AG04450 (cell line): ENCODE measurements around the gene EBF3. TPM values are rescaled to one million over a fixed set of nuclear protein-coding genes. Genes with fewer than 3 reads are reported as not detected.

Experiments
- CTCF ChIA-PET: fragments of 300-600, 350-600 bp; formaldehyde crosslinking; extraction: SDS; loops from one replicate; lab custom pipeline; 2022; ENCODE audit warnings: antibody characterized with exemption, inconsistent platforms; lab: Charles Lee
- POLR2A ChIA-PET: fragments of 350-600 bp; formaldehyde crosslinking; extraction: SDS; loops from one replicate; lab custom pipeline; 2021; ENCODE audit warnings: antibody characterized with exemption, inconsistent platforms; lab: Yijun Ruan, JAX
- DNase-seq: peaks from one replicate; pipeline ENCODE4 v3.0.0-alpha.2; 2011; ENCODE audit warnings: low read depth, low spot score
- H3K27ac ChIP-seq: one replicate; pipeline ENCODE4 v1.5.1; 2012; ENCODE audit warnings: low read depth, low read length, control low read depth
- H3K27me3 ChIP-seq: one replicate; pipeline ENCODE4 v1.6.0; 2012; ENCODE audit warnings: low read length; ENCODE audit not compliant: control insufficient read depth, insufficient read depth
- H3K4me3 ChIP-seq: 2 replicates; pipeline ENCODE4 v1.5.1; 2011; ENCODE audit warnings: mild to moderate bottlenecking, low read depth, low read length, control low read depth
- H3K9me3 ChIP-seq: 2 replicates; pipeline ENCODE4 v1.5.1; 2012; ENCODE audit warnings: low read length; ENCODE audit not compliant: control insufficient read depth, insufficient read depth
- polyA plus RNA-seq: library from polyadenylated mRNA; depleted of rRNA; stranded (reverse); fragments of >200 nt; gene quantifications from 2 replicates; pipeline ENCODE4 v1.2.3, GENCODE V29; 2011
- TF ChIP-seq, protein P1 (sequence below): IDR thresholded peaks from 2 replicates; pipeline ENCODE4 v1.5.1; 2011; ENCODE audit warnings: low read depth, low read length, control low read depth, inconsistent platforms

EBF3 gene
- polyA plus RNA-seq, 1 experiment, result 0.01 TPM

DNA sequence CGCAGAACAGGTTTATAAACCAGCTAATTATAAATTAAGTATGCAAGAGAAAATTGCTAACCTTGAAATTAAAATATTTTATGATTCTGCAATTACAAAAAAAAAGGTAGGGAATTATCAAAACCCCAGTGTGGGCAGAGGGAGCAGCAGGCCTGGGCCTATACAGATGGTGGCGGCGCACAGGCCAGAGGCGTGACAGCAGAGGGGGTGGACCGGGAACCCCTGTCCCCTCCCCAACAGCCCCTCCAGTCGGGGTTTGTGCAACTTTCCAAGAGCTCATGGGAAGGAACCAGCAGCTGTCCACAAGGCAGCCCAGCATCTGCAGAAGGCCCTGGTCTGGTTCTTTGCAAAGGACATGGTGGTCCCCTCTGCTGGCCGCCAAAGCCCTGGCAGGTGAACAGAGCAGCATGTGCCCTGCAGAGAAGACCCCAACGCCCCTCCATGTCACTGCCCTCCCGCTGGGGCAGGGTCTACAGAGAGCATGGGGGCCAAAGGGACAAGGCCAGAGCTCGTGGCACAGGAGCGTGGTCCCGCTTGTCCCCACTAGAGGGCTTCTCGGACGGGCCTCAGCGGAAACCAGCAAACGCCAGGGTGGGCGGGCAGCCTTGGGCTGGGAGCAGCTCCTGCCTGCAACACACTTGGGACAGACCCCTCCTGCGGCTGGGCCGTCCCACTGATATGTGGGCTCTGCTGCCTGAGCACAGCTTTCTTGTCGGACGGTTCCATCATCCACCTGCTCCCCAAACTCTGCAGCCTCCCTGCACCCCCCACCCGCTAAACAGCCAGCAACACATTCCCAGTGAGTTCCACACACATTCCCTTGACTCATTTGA lies 75.1 kb downstream of the EBF3 start:
- DNase-seq, result no peak
- Histone ChIP-seq H3K9me3 (peaks cover 16% of the 10 kb centered on the region; the same call in 1 of the 2 replicates), H3K27me3 (no peaks in the 10 kb centered on the region), H3K27ac (no peak overlapping the region), H3K4me3 (no peak overlapping the region)
- TF ChIP-seq, protein P1, sequence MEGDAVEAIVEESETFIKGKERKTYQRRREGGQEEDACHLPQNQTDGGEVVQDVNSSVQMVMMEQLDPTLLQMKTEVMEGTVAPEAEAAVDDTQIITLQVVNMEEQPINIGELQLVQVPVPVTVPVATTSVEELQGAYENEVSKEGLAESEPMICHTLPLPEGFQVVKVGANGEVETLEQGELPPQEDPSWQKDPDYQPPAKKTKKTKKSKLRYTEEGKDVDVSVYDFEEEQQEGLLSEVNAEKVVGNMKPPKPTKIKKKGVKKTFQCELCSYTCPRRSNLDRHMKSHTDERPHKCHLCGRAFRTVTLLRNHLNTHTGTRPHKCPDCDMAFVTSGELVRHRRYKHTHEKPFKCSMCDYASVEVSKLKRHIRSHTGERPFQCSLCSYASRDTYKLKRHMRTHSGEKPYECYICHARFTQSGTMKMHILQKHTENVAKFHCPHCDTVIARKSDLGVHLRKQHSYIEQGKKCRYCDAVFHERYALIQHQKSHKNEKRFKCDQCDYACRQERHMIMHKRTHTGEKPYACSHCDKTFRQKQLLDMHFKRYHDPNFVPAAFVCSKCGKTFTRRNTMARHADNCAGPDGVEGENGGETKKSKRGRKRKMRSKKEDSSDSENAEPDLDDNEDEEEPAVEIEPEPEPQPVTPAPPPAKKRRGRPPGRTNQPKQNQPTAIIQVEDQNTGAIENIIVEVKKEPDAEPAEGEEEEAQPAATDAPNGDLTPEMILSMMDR, result peak; percentile 58
- POLR2A ChIA-PET, result no interaction called here
- CTCF ChIA-PET, result interaction anchor here (0.6 to 1.3 kb wide), 3 partner anchors 10 to 150 kb away, joined by 3 to 4 read pairs (median 4); no protein-coding TSS in a partner anchor

- POLR2A ChIA-PET, result no interaction called here
These were observed 75.9 kb downstream of the EBF3 start for GRCh38 chr10:129887986-129888783.

DNA sequence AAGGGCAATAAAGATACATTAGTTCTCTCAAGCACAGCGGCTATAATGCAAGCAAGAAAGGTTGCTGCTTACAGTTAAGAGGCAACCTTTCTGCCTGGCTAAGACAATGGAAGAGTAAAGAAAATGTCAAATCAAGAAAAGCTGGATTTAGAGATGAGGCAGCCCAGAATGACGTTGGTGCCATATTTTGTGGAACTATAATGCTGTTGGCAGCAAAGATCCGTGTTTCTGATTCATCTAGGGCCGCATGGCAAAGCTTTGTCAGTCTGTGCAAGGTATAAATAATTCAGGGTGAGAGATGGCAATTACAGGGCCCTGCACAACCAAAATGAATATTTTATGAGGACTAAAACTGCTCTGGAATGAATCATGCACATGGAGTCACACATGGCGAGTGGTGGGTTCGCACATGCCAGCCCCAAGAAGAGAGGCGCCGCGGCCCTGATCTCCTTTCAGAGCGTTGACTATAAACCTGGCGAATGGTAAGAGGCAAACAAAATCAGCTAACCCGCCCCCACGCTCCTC lies 76.6 kb downstream of the EBF3 start:
- POLR2A ChIA-PET, result no interaction called here
- CTCF ChIA-PET, result no interaction called here

More at GRCh38 chr10:129887986-129888783, 75.9 kb downstream of the EBF3 start:
- no peak overlapping the region for H3K27ac ChIP-seq
- TF ChIP-seq, protein P1, result no peak
- H3K4me3 ChIP-seq, result no peak overlapping the region
- no peak for DNase-seq
- H3K9me3 ChIP-seq, result peaks cover 16% of the 10 kb centered on the region; the same call in 1 of the 2 replicates
- CTCF ChIA-PET, result interaction anchor here (1.3 kb wide), 1 partner anchor 83 kb away, joined by 3 read pairs; no protein-coding TSS in a partner anchor
- H3K27me3 ChIP-seq, result no peaks in the 10 kb centered on the region

GRCh38 chr10:129886263-129886662 lies 77.8 kb downstream of the EBF3 start:
- POLR2A ChIA-PET, result no interaction called here
- no peak for DNase-seq
- CTCF ChIA-PET, result no interaction called here
- TF ChIP-seq, protein P1, result no peak
- Histone ChIP-seq H3K27ac (no peak overlapping the region), H3K9me3 (peaks cover 16% of the 10 kb centered on the region; the same call in 1 of the 2 replicates), H3K27me3 (no peaks in the 10 kb centered on the region), H3K4me3 (no peak overlapping the region)

More for the DNA sequence above, 76.6 kb downstream of the EBF3 start:
- TF ChIP-seq, protein P1, result no peak
- H3K27me3 ChIP-seq, result no peaks in the 10 kb centered on the region
- no peak for DNase-seq
- peaks cover 16% of the 10 kb centered on the region; the same call in 1 of the 2 replicates for H3K9me3 ChIP-seq
- H3K4me3 ChIP-seq, result no peak overlapping the region
- H3K27ac ChIP-seq, result no peak overlapping the region
